Stimulated activated CD8-positive, alpha-beta memory T cell treated with anti-CD3 and anti-CD28 coated beads, Interleukin-7, amount 100 ng/mL, for 4 hours (primary cell): ENCODE results near the gene CD6.

Source experiments
- DNase-seq, 2 donors: peaks; one replicate each; pipeline ENCODE4 v3.0.0-alpha.2; 2020; ENCODE audit warnings: low read depth in 2 of 2

CD6 gene

GRCh38 chr11:61028135-61028729 lies 56.8 kb downstream of the CD6 start:
- peak; percentile 68 to 72 for DNase-seq

DNA sequence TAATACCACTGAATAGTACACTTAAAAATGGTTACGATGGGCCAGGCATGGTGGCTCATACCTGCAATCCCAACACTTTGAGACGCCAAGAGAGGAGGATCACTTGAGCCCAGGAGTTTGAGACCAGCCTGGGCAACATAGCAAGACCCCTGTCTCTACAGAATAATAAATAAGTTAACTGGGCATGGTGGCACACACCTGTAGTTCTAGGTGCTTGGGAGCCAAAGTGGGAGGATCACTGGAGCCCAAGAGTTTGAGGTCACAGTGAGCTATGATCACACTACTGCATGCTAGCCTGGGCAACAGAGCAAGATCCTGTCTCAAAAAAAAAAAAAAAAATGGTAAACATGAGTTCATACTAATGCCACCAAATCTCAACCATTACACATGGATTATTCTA lies 61.3 kb downstream of the CD6 start:
- no peak for DNase-seq

GRCh38 chr11:61033417-61033816 lies 61.9 kb downstream of the CD6 start:
- no peak for DNase-seq

DNA sequence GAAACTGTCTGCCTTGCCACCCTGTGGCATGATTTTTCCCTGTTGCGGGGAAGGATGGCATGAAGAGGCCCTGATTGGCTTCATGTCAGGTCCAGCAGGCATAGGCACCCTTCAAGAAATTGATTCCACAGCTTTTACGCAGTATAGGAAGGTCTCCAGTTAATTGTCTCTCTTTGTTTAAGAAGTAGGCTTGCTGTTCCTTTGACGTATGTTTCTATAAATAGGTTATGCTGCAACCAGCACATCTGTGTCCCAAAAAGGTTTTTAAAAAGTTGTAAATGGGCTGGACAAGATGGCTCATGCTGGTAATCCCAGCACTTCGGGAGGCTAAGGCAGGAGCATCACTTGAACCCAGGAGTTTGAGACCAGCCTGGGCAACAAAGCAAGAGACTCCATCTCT lies 62.6 kb downstream of the CD6 start:
- no peak for DNase-seq

DNA sequence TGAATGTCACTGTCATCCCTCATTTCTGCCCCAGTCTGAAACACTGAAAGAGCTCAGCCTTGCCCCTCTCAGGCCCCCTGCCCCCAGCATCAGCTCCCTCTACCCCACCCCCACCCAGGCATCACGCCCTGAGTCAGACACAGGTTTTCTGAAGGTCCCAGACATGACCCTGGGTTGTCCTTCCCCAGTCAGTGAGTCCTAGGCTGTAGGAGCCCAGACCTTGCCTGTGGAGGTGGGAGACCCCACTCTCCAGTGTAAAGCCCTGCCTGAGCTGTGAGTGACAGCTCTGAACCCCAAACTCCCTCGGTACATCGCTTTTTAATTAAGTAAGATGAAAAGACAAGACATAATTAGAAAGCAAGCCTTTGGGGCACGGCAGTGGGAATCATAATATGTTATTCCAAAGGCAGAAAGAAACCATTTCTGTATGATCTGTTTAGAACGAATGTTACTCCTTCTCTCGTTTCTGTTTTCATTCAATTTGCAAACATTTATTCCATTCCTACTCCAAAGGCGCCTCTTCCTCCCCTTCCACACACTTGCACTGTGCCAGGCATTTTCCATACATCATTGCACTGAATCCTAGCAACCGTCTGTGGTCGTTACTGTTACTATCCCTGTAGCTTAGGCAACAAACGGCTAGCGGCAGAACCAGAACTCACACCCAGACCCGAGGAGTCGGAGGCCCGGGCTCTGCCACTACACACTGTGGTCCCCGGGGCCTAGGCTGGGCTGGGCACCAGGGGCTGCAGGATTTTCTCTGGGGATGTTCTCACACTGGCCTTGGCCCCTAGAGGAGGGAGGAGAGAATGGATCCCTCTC lies 63.4 kb downstream of the CD6 start:
- no peak for DNase-seq

DNA sequence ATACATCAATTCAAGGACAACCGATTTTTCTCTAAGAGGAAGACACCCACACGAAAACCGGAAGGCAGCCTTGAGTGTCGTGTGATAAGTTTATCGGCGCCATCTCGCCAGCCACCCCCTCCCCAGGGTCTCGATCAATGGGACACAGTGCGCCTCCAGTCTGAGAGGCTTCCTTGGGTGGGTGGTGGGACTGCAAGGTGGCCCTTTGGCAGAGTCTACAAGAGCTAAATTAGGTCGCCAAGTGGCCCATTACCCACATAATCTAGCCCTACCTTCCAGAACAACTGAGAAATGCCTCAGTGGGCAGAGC lies 64.0 kb downstream of the CD6 start:
- DNase-seq, result no peak

DNA sequence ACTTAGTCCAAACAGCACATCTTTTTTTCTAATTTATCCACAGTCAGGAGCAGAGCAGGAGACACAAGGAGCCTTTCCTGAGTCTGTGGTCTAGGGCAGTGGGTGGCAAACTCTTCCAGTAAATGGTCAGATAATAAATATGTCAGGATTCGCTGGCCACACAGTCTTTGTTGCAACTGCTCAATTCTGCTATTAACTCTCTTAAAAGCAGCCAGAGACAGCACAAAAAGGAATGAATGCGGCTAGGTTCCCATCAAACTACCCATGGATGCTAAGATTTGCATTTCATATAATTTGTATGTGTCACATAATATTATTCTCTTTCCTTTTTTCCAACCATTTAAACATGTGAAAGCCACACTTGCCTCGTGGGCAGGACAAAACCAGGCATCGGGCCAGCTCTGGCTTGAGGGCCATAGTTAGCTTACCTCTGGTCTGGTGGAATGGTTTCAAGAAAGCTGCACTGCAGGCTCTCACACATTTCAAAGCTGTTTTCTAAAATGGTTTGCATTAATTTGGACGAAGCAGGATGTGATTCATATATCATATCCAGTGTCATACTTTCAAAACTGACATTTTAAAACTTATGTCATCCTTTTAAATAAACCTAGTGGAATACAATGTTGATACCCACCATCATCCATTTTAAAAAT lies 66.1 kb downstream of the CD6 start:
- no peak for DNase-seq

DNA sequence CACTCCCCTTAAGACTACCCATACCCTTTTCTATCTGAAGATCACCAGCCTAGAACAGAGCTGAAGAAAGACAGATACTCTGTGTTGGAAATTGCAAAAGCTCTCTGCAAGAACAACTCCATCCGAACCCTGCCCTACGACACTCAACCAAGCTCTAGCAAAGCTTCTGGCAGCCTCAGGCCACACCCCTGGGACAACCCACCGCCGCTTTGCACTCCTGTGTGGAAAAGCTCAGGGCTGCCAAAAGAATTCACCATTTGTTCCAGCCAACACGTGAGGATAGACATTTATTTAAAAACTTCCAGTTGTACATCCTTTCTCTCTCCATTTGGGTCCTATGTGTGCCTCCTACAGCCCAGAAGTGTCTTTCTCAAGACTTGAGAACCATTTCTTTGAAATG lies 68.4 kb downstream of the CD6 start:
- DNase-seq, result no peak

GRCh38 chr11:61041755-61042518 lies 70.5 kb downstream of the CD6 start:
- peak; percentile 62 to 71 for DNase-seq

DNA sequence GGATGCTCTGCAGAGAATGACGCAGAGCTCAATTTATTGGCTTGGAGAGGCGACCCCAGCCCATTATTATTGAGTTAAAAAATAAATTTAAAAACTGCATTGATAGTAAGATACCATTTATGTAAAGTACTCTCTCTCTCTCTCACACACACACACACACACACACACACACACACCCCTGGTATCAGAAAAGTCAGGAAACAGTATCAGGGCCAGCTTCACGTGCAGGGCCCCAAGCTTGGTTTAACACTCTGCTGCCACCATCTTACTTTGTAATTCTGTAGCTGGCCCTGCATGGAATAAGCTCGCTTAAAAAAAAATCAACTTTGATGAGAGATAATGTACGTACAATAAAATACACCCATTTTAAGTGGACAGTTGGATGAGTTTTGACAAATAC lies 71.1 kb downstream of the CD6 start:
- DNase-seq, result no peak

DNA sequence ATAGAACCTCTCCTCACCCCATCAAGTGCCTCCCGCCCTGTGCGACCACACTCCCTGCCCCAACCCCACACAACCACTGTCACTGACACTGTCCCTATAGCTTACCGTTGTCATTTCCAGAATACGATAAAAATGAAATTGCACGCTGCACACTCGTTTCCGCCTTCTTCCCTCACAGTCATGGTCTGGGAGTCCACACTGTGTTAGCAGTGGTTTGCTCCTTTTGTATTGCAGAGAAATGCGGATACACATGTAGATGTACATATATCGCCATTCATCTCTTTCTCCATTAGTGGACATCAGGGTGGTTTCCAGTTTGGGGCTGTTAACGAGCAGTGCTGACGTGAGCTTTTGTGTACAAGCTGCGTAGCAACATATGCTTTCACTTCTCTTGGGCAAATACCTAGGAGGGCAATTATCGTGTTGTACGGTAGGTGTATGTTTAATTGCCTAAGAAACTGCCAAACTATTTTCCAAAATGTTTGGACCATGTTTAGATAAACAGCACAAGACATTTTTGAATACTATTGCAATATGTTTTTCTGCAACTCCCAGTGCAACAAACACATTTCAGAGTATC lies 71.6 kb downstream of the CD6 start:
- no peak for DNase-seq

- no peak for DNase-seq
These were observed 73.8 kb downstream of the CD6 start for GRCh38 chr11:61045271-61045670.

- DNase-seq, result no peak
These were observed 75.4 kb downstream of the CD6 start for GRCh38 chr11:61046833-61047232.

- no peak for DNase-seq
These were observed 77.0 kb downstream of the CD6 start for GRCh38 chr11:61048368-61049062.

- DNase-seq, result no peak
These were observed 77.5 kb downstream of the CD6 start for GRCh38 chr11:61049063-61049377.

DNA sequence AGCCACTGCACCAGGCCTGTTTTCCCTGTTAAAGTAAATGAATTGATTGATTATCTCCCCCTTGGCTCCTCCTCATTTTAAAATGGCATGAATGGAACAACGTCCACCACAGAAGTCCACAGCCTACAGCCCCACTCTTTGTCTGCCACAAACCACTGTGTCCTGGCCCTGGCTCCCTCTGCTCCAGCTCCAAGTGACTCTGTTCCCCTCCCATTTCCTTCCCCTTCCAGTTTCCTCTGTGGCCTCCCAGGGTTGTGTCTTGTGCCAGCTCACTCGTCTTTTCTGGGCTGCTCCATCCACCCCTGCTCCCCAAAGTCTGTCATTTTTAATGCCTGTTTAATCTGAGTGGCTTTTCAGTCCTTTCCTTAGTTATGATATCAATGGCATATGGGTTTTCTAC lies 78.4 kb downstream of the CD6 start:
- no peak for DNase-seq

- no peak for DNase-seq
These were observed 80.9 kb downstream of the CD6 start for GRCh38 chr11:61052182-61052972.

GRCh38 chr11:61053191-61053590 lies 81.7 kb downstream of the CD6 start:
- no peak for DNase-seq

- DNase-seq, result no peak
These were observed 83.0 kb downstream of the CD6 start for GRCh38 chr11:61054513-61054912.

DNA sequence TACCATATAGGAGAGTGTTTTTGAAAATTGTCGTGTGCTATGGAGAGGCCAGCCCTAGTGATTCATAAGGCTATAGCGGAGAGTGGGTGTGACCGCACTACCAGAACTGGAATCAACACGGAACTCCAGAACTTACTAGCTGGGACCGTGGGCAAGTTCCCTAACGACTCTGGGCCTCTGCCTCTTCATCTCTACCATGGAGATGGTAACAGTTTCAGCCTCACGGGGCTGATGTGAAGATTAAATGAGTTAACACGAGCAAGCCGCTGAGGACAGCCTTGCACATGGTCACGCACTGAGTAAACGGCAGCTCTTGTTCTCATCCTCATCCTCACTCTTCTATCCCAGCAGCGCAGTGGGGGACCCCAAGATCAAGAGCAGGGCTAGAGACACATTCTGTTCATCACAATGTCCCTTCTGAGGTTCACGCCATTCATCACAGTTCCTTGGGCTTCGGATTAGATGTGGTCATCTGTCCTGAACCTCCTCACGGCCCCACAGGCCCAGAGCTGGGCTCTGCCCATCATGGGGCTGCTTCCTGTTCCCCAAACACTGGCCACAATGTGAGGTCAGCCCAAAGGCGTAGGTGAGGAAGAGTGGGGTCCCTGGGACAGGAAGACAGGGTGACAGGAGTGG lies 83.6 kb downstream of the CD6 start:
- DNase-seq, result no peak
